Sigmoid colon (tissue), 7 donors: Measurements from ENCODE around the gene RANBP17. TPM values are rescaled to one million over a fixed set of nuclear protein-coding genes. Genes with fewer than 3 reads are reported as not detected.

ENCODE experiments used
- DNase-seq: peaks from one replicate; pipeline ENCODE4 v3.0.0-alpha.2; 2019
- H3K27ac ChIP-seq, 4 donors: fragments of 200-600 bp; sonication (generic); one replicate each; pipeline ENCODE4 v1.5.1; 2016 to 2019; ENCODE audit warnings: mild to moderate bottlenecking in 1 of 4
- H3K27me3 ChIP-seq, 3 donors: fragments of 200-600 bp; sonication (generic); one replicate each; pipeline ENCODE4 v1.5.1; 2019; ENCODE audit warnings: mild to moderate bottlenecking in 1 of 3
- H3K36me3 ChIP-seq, 4 donors: fragments of 200-600 bp; sonication (generic); one replicate each; pipeline ENCODE4 v1.5.1; 2016 to 2019
- H3K4me1 ChIP-seq, 4 donors: fragments of 200-600 bp; sonication (generic); one replicate each; pipeline ENCODE4 v1.5.1; 2017 to 2019
- H3K4me3 ChIP-seq, 4 donors: fragments of 200-600 bp; sonication (generic); one replicate each; pipeline ENCODE4 v1.5.1; 2017 to 2019; ENCODE audit warnings: mild to moderate bottlenecking in 2 of 4, moderate library complexity in 1 of 4
- H3K9me3 ChIP-seq, 4 donors: fragments of 200-600 bp in 3 of 4; sonication (generic) in 3 of 4; one replicate each; pipeline versions ENCODE4 v1.5.1 to v1.6.1; 2013 to 2019
- CTCF ChIP-seq, 4 experiments: fragments of 450-650 bp in 3 of 4; fragments of 200-600 bp in 1 of 4; IDR thresholded peaks; one replicate each; pipeline ENCODE4 v1.5.1; 2016 to 2019; ENCODE audit warnings: antibody characterized with exemption in 4 of 4, mild to moderate bottlenecking in 3 of 4, moderate library complexity in 2 of 4
- POLR2AphosphoS5 ChIP-seq, 4 donors: sonication (generic); formaldehyde crosslinking; IDR thresholded peaks; one replicate each; pipeline ENCODE4 v1.6.1; 2017; ENCODE audit warnings: antibody characterized with exemption in 4 of 4
- WGBS, 2 donors: extraction: QIAGEN DNeasy Blood & Tissue Kit; methylation state at CpG; one replicate each; pipeline ENCODE4 v1.1.7; 2013; 5-methylcytosine and 5-hydroxymethylcytosine counted together
- intact Hi-C: fragments of 100-400 bp; cut with DNase I; formaldehyde crosslinking; loops from one replicate; pipeline ENCODE4 v1.15.1; 2023
- polyA plus RNA-seq, 3 donors: library from polyadenylated mRNA; stranded (reverse); fragments of 200-250 nt; gene quantifications; one replicate each; pipeline ENCODE4 v1.2.3, GENCODE V29; 2013
- small RNA-seq, 3 donors: library from RNA; depleted of rRNA; stranded (forward); fragments of <200 nt; gene quantifications; one replicate each; pipeline ENCODE3, GENCODE V24; 2016
- total RNA-seq, 4 donors: library from RNA; depleted of rRNA; stranded (reverse); fragments of >200 nt; gene quantifications; one replicate each; pipeline ENCODE4 v1.1.0, GENCODE V29; 2016
- donor health status: healthy with polysubstance abuse.
- donor health status: Bipolar disorder and iron deficiency.
- donor health status: healthy.

RANBP17 gene
- total and polyA plus RNA-seq, 7 donors: 0.23 to 25.8 (median 11.4) TPM

DNA sequence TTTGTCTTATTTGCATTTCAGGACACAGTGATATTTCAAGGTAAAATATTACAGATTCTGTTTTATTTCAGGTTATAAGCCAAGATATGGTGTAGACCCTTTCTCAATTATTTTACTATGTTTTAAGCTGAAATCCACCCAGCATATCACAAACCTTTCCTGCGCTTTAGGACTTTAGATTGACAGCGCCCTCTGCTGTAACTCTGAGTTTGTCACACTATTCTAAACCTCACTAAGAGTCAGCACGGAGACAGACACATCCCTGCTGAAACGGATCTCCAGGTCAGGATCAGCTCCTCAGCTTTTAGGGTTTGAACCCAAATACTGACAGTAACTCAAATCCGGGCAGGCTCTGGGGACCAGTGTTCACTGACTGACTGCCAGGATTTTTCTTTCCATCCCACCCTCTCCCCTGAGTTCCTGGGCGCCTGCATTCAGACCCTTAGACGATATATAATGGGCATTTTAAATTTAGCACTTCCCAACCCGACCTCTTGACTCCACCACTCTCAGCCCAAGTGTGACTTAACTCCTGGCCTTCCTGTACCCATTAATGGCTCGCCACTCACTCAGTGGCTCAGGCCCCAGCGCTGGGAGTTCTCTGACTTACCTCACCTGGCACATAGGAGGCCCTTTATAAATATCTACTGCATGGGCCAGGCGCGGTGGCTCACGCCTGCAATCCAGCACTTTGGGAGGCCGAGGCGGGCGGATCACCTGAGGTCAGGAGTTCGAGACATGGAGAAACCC lies 480.7 kb downstream of the RANBP17 start:
- 50 to 57% methylated on average over 17 of the region's 17 CpGs for WGBS, 2 donors
- H3K9me3 ChIP-seq: no peaks in the 10 kb centered on the region
- TF ChIP-seq CTCF (IDR thresholded peaks at IDR 0.05): peak in 3 of 4 experiments; percentile 21 to 27 (median 22)
- no peak for TF ChIP-seq POLR2AphosphoS5 (IDR thresholded peaks at IDR 0.05)
- no peaks in the 10 kb centered on the region for H3K36me3 ChIP-seq
- H3K27ac ChIP-seq: no peak overlapping the region
- no peak overlapping the region for H3K4me3 ChIP-seq
- H3K27me3 ChIP-seq: peaks cover 0 to 16% (median 0%) of the 10 kb centered on the region in 3 donors
- no peak for DNase-seq
- H3K4me1 ChIP-seq: no peaks in the 10 kb centered on the region
- intact Hi-C loops: loop anchor here (5.0 kb wide), 1 partner anchor 595 kb away; no protein-coding TSS in a partner anchor

GRCh38 chr5:171344936-171345608 lies 483.3 kb downstream of the RANBP17 start:
- Histone ChIP-seq H3K27ac (no peak overlapping the region), H3K4me3 (no peak overlapping the region), H3K9me3 (no peaks in the 10 kb centered on the region), H3K4me1 (no peaks in the 10 kb centered on the region), H3K27me3 (peaks cover 0 to 11% (median 0%) of the 10 kb centered on the region in 3 donors), H3K36me3 (no peaks in the 10 kb centered on the region)
- DNase-seq: no peak
- no peak for TF ChIP-seq CTCF (IDR thresholded peaks at IDR 0.05)
- intact Hi-C loops: loop anchor here (5.0 kb wide), 1 partner anchor 598 kb away; no protein-coding TSS in a partner anchor
- WGBS, 2 donors: 94 to 95% methylated on average over 19 of the region's 19 CpGs

Small RNA genes lying within 50 kb of the gene (small RNA-seq; reads per million reads assigned to genes)
- gene AC091980.1: 0 reads per million in 3 donors

Other genes with a start within 250 kb of the RANBP17 start
- gene GABRP, start 78.3 kb upstream of the RANBP17 start, total RNA-seq: not detected
- gene GABRP, start 78.3 kb upstream of the RANBP17 start, polyA plus RNA-seq: 1 to 10 TPM in 1 of 3 donors, not detected in 2; 1.8 TPM